Peyer's patch (tissue), 4 donors: ENCODE data around the gene KMT2B.

Experiments used
- CTCF ChIP-seq, 6 experiments: fragments of 450-650 bp in 4 of 6; fragments of 200-600 bp in 2 of 6; sonication (generic) in 1 of 6; IDR thresholded peaks; one replicate each; pipeline ENCODE4 v1.5.1; 2017 to 2019; ENCODE audit warnings: antibody characterized with exemption in 6 of 6, mild to moderate bottlenecking in 3 of 6, moderate library complexity in 1 of 6
- POLR2A ChIP-seq, 2 donors: fragments of 450-650 bp; IDR thresholded peaks; one replicate each; pipeline ENCODE4 v1.5.1; 2017; ENCODE audit warnings: antibody characterized with exemption in 2 of 2, mild to moderate bottlenecking in 2 of 2, moderate library complexity in 2 of 2

GRCh38 chr19:35671818-35672217 is 46.0 kb upstream of the KMT2B start:
- TF ChIP-seq CTCF (IDR thresholded peaks at IDR 0.05) (no peak), POLR2A (IDR thresholded peaks at IDR 0.05) (no peak)
